A549 (cell line): ENCODE data around the gene TBATA.

Source experiments
- BHLHE40 ChIP-seq: IDR thresholded peaks from 2 replicates; pipeline ENCODE4 v1.6.1; 2012; ENCODE audit warnings: low read depth, low read length, inconsistent platforms
- HDAC2 ChIP-seq: fragments of 200-600 bp; sonication (generic); IDR thresholded peaks from 2 replicates; pipeline ENCODE4 v1.6.1; 2016
- HOXB5 ChIP-seq: fragments of 250-450 bp; sonication (Bioruptor Pico); IDR thresholded peaks from 2 replicates; pipeline ENCODE4 v1.5.0; 2020; ENCODE audit warnings: mild to moderate bottlenecking, moderate library complexity
- REST ChIP-seq: fragments of 200-600 bp; sonication (generic); IDR thresholded peaks from 2 replicates; pipeline ENCODE4 v1.6.1; 2016; ENCODE audit warnings: antibody characterized with exemption, mild to moderate bottlenecking, moderate library complexity
- TF ChIP-seq, protein P1 (sequence below): fragments of >200 bp; sonication (Bioruptor Twin); formaldehyde crosslinking; IDR thresholded peaks from 3 replicates; pipeline ENCODE4 v1.5.1; 2016
- TF ChIP-seq, protein P2 (sequence below): fragments of 150-350 bp; IDR thresholded peaks from 2 replicates; pipeline ENCODE4 v1.6.1; 2014; ENCODE audit warnings: low read depth, mild to moderate bottlenecking, low read length

DNA sequence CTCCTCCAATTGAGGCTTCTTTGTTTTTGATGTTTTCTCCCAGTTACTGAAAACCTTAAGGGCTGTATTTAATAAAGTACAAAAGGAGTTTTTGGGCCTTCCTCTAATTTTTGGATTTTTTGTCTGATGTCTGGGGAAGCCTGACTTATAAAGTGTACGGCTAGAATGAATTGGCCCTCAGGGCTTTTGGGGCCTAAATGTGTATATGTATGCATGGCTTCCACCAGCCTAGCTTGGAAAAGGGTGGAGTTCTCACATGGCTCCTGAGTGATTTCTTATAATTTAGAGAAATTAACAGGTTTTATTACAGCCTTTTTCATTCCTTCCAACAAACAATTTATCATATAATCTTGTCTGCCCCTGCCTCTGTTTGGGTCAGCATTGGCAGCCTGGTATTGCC is 10.4 kb upstream of the TBATA start:
- TF ChIP-seq, protein P1, sequence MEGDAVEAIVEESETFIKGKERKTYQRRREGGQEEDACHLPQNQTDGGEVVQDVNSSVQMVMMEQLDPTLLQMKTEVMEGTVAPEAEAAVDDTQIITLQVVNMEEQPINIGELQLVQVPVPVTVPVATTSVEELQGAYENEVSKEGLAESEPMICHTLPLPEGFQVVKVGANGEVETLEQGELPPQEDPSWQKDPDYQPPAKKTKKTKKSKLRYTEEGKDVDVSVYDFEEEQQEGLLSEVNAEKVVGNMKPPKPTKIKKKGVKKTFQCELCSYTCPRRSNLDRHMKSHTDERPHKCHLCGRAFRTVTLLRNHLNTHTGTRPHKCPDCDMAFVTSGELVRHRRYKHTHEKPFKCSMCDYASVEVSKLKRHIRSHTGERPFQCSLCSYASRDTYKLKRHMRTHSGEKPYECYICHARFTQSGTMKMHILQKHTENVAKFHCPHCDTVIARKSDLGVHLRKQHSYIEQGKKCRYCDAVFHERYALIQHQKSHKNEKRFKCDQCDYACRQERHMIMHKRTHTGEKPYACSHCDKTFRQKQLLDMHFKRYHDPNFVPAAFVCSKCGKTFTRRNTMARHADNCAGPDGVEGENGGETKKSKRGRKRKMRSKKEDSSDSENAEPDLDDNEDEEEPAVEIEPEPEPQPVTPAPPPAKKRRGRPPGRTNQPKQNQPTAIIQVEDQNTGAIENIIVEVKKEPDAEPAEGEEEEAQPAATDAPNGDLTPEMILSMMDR: no peak
- TF ChIP-seq HDAC2 (no peak), BHLHE40 (no peak), HOXB5 (CRISPR knock-in tag) (no peak), REST (no peak)
- TF ChIP-seq, protein P2, sequence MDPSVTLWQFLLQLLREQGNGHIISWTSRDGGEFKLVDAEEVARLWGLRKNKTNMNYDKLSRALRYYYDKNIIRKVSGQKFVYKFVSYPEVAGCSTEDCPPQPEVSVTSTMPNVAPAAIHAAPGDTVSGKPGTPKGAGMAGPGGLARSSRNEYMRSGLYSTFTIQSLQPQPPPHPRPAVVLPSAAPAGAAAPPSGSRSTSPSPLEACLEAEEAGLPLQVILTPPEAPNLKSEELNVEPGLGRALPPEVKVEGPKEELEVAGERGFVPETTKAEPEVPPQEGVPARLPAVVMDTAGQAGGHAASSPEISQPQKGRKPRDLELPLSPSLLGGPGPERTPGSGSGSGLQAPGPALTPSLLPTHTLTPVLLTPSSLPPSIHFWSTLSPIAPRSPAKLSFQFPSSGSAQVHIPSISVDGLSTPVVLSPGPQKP: no peak
